KOPT-K1 (cell line): Measurements from ENCODE around the gene RASA2.
"Not testable (repeated sequence)": the region's sequence is repeated elsewhere in the genome, so short reads cannot be mapped to it uniquely, and the experiment has no call there.

Experiments used
- H3K27ac ChIP-seq: fragments of 200-600 bp; sonication (generic); 2 replicates; pipeline ENCODE4 v1.5.1; 2016; ENCODE audit warnings: antibody characterized with exemption, mild to moderate bottlenecking, low read depth, low read length; ENCODE audit not compliant: poor library complexity, severe bottlenecking
- H3K36me3 ChIP-seq: fragments of 200-600 bp; sonication (generic); 2 replicates; pipeline ENCODE4 v1.5.1; 2017; ENCODE audit warnings: antibody characterized with exemption, mild to moderate bottlenecking, low read length, moderate library complexity; ENCODE audit not compliant: insufficient read depth
- H3K9me3 ChIP-seq: fragments of 200-600 bp; sonication (generic); 2 replicates; pipeline ENCODE4 v1.5.1; 2017; ENCODE audit warnings: antibody characterized with exemption, low read length, mild to moderate bottlenecking; ENCODE audit not compliant: insufficient read depth, poor library complexity, severe bottlenecking

RASA2 gene

GRCh38 chr3:141602706-141603105 is 115.9 kb downstream of the RASA2 start:
- Histone ChIP-seq H3K27ac (no peak overlapping the region), H3K9me3 (peaks cover 17% of the 10 kb centered on the region), H3K36me3 (peaks cover 71% of the 10 kb centered on the region)

GRCh38 chr3:141603473-141604035 is 116.7 kb downstream of the RASA2 start:
- H3K27ac ChIP-seq = no peak overlapping the region
- peaks cover 17% of the 10 kb centered on the region for H3K9me3 ChIP-seq
- H3K36me3 ChIP-seq = peaks cover 71% of the 10 kb centered on the region

GRCh38 chr3:141605883-141606282 is 119.1 kb downstream of the RASA2 start:
- peaks cover 13% of the 10 kb centered on the region for H3K9me3 ChIP-seq
- H3K27ac ChIP-seq = no peak overlapping the region
- peaks cover 73% of the 10 kb centered on the region for H3K36me3 ChIP-seq

- peaks cover 77% of the 10 kb centered on the region for H3K36me3 ChIP-seq
- no peaks in the 10 kb centered on the region for H3K9me3 ChIP-seq
- no peak overlapping the region for H3K27ac ChIP-seq
Observed at GRCh38 chr3:141608438-141608837, 121.6 kb downstream of the RASA2 start.

- H3K9me3 ChIP-seq = no peaks in the 10 kb centered on the region
- H3K27ac ChIP-seq = no peak overlapping the region
- H3K36me3 ChIP-seq = peaks cover 92% of the 10 kb centered on the region
Observed at GRCh38 chr3:141610939-141611338, 124.1 kb downstream of the RASA2 start.

GRCh38 chr3:141618103-141618910 is 131.5 kb downstream of the RASA2 start:
- peaks cover 32% of the 10 kb centered on the region for H3K36me3 ChIP-seq
- H3K9me3 ChIP-seq = no peaks in the 10 kb centered on the region

GRCh38 chr3:141618938-141619337 is 132.1 kb downstream of the RASA2 start:
- peaks cover 28% of the 10 kb centered on the region for H3K36me3 ChIP-seq
- H3K9me3 ChIP-seq = no peaks in the 10 kb centered on the region
- no peak overlapping the region for H3K27ac ChIP-seq

More at GRCh38 chr3:141618103-141618910, 131.5 kb downstream of the RASA2 start:
- no peak overlapping the region for H3K27ac ChIP-seq

- Histone ChIP-seq H3K27ac (no peak overlapping the region), H3K36me3 (peaks cover 23% of the 10 kb centered on the region), H3K9me3 (no peaks in the 10 kb centered on the region)
Observed at GRCh38 chr3:141619450-141619849, 132.6 kb downstream of the RASA2 start.

- Histone ChIP-seq H3K9me3 (peaks cover 6% of the 10 kb centered on the region), H3K27ac (no peak overlapping the region)
Observed at GRCh38 chr3:141623691-141624090, 136.9 kb downstream of the RASA2 start.

GRCh38 chr3:141625506-141625905 is 138.7 kb downstream of the RASA2 start:
- Histone ChIP-seq H3K9me3 (peaks cover 12% of the 10 kb centered on the region), H3K36me3 (no peaks in the 10 kb centered on the region), H3K27ac (no peak overlapping the region)

More at GRCh38 chr3:141623691-141624090, 136.9 kb downstream of the RASA2 start:
- H3K36me3 ChIP-seq = no peaks in the 10 kb centered on the region

- not testable (repeated sequence) for H3K36me3 ChIP-seq, H3K27ac ChIP-seq
Observed at GRCh38 chr3:141628334-141628733, 141.5 kb downstream of the RASA2 start.

GRCh38 chr3:141628868-141629441 is 142.1 kb downstream of the RASA2 start:
- H3K9me3 ChIP-seq = peaks cover 12% of the 10 kb centered on the region
- not testable (repeated sequence) for H3K36me3 ChIP-seq, H3K27ac ChIP-seq

More at GRCh38 chr3:141628334-141628733, 141.5 kb downstream of the RASA2 start:
- peaks cover 12% of the 10 kb centered on the region for H3K9me3 ChIP-seq

GRCh38 chr3:141629976-141630375 is 143.1 kb downstream of the RASA2 start:
- Histone ChIP-seq H3K9me3 (peaks cover 12% of the 10 kb centered on the region), H3K27ac (no peak overlapping the region), H3K36me3 (no peaks in the 10 kb centered on the region)

GRCh38 chr3:141632779-141633374 is 146.1 kb downstream of the RASA2 start:
- no peak overlapping the region for H3K27ac ChIP-seq
- H3K9me3 ChIP-seq = peaks cover 12% of the 10 kb centered on the region
- H3K36me3 ChIP-seq = no peaks in the 10 kb centered on the region

- Histone ChIP-seq H3K9me3 (no peaks in the 10 kb centered on the region), H3K36me3 (no peaks in the 10 kb centered on the region), H3K27ac (no peak overlapping the region)
Observed at GRCh38 chr3:141642215-141642614, 155.4 kb downstream of the RASA2 start.
